IPS-15b (cell line): Measurements from ENCODE around the gene IGSF9B.

Experiments used
- H3K27me3 ChIP-seq: one replicate; pipeline ENCODE4 v1.6.1; 2013; ENCODE audit warnings: low read length; ENCODE audit not compliant: control insufficient read depth, insufficient read depth
- H3K36me3 ChIP-seq: one replicate; pipeline ENCODE4 v1.6.1; 2013; ENCODE audit warnings: low read length; ENCODE audit not compliant: control insufficient read depth, insufficient read depth
- H3K4me1 ChIP-seq: one replicate; pipeline ENCODE4 v1.6.1; 2013; ENCODE audit warnings: mild to moderate bottlenecking, low read length; ENCODE audit not compliant: control insufficient read depth, insufficient read depth
- H3K4me3 ChIP-seq: one replicate; pipeline ENCODE4 v1.5.1; 2013; ENCODE audit warnings: low read depth, low read length
- H3K9ac ChIP-seq: one replicate; pipeline ENCODE4 v1.6.1; 2013; ENCODE audit warnings: low read depth, mild to moderate bottlenecking, low read length
- H3K9me3 ChIP-seq: one replicate; pipeline ENCODE4 v1.6.1; 2013; ENCODE audit warnings: mild to moderate bottlenecking, low read length; ENCODE audit not compliant: control insufficient read depth, insufficient read depth

Gene IGSF9B

DNA sequence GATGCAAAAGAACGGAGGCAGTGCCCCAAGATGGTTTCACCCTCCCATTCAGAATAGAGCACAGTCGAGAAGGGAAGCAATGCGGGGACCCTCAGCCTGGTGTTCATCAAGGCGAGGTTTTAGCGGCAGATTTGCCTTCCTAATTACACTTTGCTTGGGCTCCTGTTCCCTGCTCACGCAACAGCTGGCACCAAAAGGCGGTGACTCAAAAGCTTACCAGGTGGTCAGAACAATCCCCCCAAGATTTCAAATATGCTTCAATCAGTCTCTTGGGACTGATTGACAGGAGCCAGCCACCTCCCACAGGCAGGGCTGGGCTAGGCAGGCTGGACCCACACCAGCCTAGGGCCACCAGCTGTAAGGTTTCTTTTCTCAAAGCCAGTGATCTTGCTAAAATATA, 14.2 kb downstream of the IGSF9B start:
- H3K36me3 ChIP-seq = peaks cover 32% of the 10 kb centered on the region
- no peaks in the 10 kb centered on the region for H3K27me3 ChIP-seq
- no peak overlapping the region for H3K4me3 ChIP-seq
- no peak overlapping the region for H3K9ac ChIP-seq
- H3K4me1 ChIP-seq = peaks cover 9% of the 10 kb centered on the region
- H3K9me3 ChIP-seq = no peaks in the 10 kb centered on the region

DNA sequence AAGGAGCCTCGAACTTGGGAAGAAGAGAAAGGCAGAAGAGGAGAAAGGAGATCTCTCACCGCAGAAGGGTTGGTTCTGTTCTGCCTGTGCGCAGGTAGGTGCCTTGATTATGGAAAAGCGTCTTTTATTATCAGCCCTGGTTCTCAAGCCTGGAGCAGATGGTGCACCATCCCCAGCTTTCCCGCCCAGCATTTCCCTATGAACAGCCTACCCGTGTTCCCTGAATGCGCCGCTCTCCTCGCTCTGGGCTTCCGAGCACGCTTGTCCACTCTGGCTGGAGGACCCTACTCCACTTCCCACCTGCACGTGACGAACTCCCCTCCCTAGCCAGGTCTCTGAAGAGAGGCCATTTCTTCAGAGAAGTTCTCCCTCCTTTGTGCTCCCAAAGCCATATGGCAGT, 15.2 kb downstream of the IGSF9B start:
- H3K4me3 ChIP-seq = no peak overlapping the region
- H3K4me1 ChIP-seq = peaks cover under 1% of the 10 kb centered on the region
- H3K27me3 ChIP-seq = no peaks in the 10 kb centered on the region
- peaks cover 41% of the 10 kb centered on the region for H3K36me3 ChIP-seq
- H3K9ac ChIP-seq = no peak overlapping the region
- H3K9me3 ChIP-seq = no peaks in the 10 kb centered on the region

DNA sequence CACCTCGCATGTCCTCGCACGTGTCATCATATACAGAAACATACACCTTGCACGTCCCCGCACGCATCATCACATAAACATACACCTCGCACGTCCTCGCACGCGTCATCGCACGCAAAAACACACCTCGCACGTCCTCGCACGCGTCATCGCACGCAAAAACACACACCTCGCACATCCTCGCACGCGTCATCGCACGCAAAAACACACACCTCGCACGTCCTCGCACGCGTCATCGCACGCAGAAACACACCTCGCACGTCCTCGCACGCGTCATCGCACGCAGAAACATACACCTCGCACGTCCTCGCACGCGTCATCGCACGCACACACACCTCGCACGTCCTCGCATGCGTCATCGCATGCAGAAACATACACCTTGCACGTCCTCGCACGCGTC, 16.7 kb downstream of the IGSF9B start:
- Histone ChIP-seq H3K27me3 (no peaks in the 10 kb centered on the region), H3K4me3 (no peak overlapping the region), H3K4me1 (no peaks in the 10 kb centered on the region), H3K9me3 (no peaks in the 10 kb centered on the region), H3K36me3 (peaks cover 49% of the 10 kb centered on the region), H3K9ac (no peak overlapping the region)

DNA sequence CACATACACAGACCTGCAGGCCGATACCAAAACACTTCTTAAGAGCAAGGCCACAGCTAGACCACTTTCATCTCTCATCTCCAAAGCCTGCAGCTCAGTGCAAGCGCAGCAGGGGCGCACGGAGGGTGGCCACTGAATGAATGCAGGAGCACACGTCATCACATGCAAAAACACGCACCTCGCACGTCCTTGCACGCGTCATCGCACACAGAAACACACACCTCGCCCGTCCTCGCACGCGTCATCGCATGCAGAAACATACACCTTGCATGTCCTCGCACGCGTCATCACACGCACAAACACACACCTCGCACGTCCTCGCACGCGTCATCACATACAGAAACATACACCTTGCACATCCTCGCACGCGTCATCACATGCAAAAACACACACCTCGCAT, 17.2 kb downstream of the IGSF9B start:
- H3K27me3 ChIP-seq = no peaks in the 10 kb centered on the region
- peaks cover 51% of the 10 kb centered on the region for H3K36me3 ChIP-seq
- no peaks in the 10 kb centered on the region for H3K9me3 ChIP-seq
- no peaks in the 10 kb centered on the region for H3K4me1 ChIP-seq
- no peak overlapping the region for H3K4me3 ChIP-seq
- no peak overlapping the region for H3K9ac ChIP-seq

DNA sequence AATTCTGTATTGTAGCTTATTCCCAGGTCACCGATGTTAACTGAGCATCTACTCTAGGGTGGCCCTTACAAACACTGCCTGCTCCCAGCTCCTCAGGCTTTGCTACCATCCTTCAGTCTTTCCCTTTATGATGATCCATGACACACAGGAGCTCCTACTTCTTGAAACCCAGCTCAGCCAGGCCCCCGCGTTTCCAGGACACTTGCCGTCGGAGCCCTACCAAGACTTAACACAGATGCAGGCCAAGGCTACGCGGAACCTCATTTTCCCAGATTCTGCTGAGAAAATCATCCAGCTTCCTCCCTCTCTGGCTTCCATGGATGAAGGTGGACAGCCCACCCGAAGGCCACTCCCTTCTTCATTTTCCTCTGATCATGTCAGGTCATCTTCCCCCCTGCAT, 18.6 kb downstream of the IGSF9B start:
- peaks cover 55% of the 10 kb centered on the region for H3K36me3 ChIP-seq
- no peaks in the 10 kb centered on the region for H3K4me1 ChIP-seq
- no peak overlapping the region for H3K4me3 ChIP-seq
- no peaks in the 10 kb centered on the region for H3K9me3 ChIP-seq
- H3K9ac ChIP-seq = no peak overlapping the region
- no peaks in the 10 kb centered on the region for H3K27me3 ChIP-seq

DNA sequence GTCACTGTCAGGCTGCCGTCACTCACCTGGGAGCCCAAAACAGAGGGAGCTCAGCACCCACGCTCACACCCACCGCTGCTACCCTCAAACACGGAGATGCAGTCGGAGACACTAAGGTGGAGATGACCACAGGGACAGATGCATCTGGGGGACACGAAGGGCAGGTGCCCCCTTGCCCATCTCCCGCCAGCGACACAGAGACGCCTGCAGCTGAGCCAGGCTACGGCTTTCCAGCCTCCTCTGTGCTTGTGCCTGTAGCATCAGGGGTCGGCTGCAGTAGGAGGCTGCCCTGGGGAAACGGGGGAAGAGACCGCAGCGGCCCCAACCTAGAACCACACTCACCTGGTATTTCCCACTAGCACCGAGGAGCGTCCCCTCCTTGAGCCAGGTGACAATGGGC, 19.3 kb downstream of the IGSF9B start:
- Histone ChIP-seq H3K9me3 (no peaks in the 10 kb centered on the region), H3K36me3 (peaks cover 55% of the 10 kb centered on the region), H3K4me1 (no peaks in the 10 kb centered on the region), H3K27me3 (no peaks in the 10 kb centered on the region), H3K4me3 (no peak overlapping the region), H3K9ac (no peak overlapping the region)

DNA sequence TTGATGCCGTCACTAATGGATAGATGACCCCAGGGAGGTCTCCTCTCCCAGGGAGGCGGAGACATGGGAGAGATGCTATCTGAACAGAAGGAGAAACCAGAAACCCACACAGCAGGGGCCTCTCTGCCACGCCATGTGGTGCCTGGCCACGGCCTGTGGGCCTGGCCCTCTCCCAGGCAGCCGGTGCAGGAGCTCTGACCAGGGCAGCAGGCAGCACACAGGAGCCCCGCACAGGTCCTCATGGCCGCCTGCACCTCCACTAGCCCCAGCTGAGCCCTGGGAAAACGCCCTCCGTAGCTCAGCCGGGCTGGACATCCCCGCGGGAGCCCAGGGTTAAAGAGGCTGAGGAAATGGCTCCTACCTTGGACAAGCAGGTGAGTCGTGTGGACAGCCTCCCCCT, 19.8 kb downstream of the IGSF9B start:
- Histone ChIP-seq H3K36me3 (peaks cover 55% of the 10 kb centered on the region), H3K4me1 (no peaks in the 10 kb centered on the region), H3K4me3 (no peak overlapping the region), H3K9me3 (no peaks in the 10 kb centered on the region), H3K27me3 (no peaks in the 10 kb centered on the region), H3K9ac (no peak overlapping the region)

DNA sequence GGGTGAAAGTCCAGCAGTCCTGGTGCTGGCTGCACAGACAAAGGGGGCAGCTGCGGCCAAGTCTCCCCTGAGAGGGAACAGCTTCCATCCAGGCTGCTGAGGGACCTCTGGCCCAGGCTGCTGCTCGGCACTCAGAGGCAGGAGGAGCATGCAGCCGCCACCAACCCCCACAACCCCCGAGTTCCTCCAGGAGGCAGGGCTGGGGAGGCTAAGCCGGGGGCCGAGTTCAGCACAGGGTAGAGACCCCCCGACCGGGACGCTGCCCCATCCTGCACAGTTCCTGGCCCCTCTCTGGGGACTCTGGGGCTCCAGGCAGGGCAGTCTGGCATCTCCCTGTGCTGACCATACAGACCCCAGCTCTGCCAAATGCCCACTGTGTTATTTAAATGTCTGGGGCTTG, 20.2 kb downstream of the IGSF9B start:
- H3K4me1 ChIP-seq = no peaks in the 10 kb centered on the region
- H3K36me3 ChIP-seq = peaks cover 55% of the 10 kb centered on the region
- H3K4me3 ChIP-seq = no peak overlapping the region
- no peaks in the 10 kb centered on the region for H3K27me3 ChIP-seq
- H3K9ac ChIP-seq = no peak overlapping the region
- H3K9me3 ChIP-seq = no peaks in the 10 kb centered on the region

DNA sequence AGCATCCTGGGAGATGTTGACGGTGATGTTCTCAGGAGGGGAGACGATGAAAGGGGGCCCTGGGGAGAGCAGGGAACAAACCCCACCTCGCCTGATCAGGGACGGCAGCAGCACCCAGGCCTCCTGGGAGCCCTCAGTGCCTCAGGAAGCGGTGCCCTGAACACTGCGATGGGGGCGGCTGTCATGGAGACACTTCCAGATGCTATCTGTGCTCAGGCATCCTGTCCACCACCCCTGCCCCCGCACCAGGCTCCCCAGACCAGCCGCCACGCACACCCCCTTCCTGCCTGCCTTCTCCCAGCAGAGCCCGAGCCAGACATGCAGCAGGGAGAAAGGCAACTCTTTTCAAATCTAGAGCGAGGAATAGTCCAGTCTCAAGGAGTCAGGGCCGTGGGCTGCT, 20.6 kb downstream of the IGSF9B start:
- no peaks in the 10 kb centered on the region for H3K27me3 ChIP-seq
- no peak overlapping the region for H3K9ac ChIP-seq
- no peaks in the 10 kb centered on the region for H3K9me3 ChIP-seq
- peaks cover 55% of the 10 kb centered on the region for H3K36me3 ChIP-seq
- H3K4me1 ChIP-seq = no peaks in the 10 kb centered on the region
- no peak overlapping the region for H3K4me3 ChIP-seq

DNA sequence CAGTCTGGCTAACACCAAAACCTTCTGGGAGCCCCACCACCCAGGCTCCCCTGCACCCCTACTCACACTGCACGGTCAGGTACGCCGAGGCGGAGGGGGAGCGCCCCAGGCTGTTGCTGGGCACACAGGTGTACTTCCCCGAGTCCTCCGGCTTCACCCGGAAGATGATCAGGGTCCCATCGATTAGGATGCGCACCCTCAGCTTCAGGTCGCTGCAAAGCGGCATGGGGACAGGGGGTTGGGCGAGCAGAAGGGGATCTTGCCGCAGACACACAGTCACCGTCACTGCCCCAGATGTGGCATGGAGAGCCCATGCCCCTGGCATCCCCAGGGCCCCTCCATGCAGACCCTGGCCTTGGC, 21.2 kb downstream of the IGSF9B start:
- H3K36me3 ChIP-seq = peaks cover 50% of the 10 kb centered on the region
- H3K27me3 ChIP-seq = no peaks in the 10 kb centered on the region
- no peak overlapping the region for H3K4me3 ChIP-seq
- H3K4me1 ChIP-seq = no peaks in the 10 kb centered on the region
- H3K9me3 ChIP-seq = no peaks in the 10 kb centered on the region
- H3K9ac ChIP-seq = no peak overlapping the region

DNA sequence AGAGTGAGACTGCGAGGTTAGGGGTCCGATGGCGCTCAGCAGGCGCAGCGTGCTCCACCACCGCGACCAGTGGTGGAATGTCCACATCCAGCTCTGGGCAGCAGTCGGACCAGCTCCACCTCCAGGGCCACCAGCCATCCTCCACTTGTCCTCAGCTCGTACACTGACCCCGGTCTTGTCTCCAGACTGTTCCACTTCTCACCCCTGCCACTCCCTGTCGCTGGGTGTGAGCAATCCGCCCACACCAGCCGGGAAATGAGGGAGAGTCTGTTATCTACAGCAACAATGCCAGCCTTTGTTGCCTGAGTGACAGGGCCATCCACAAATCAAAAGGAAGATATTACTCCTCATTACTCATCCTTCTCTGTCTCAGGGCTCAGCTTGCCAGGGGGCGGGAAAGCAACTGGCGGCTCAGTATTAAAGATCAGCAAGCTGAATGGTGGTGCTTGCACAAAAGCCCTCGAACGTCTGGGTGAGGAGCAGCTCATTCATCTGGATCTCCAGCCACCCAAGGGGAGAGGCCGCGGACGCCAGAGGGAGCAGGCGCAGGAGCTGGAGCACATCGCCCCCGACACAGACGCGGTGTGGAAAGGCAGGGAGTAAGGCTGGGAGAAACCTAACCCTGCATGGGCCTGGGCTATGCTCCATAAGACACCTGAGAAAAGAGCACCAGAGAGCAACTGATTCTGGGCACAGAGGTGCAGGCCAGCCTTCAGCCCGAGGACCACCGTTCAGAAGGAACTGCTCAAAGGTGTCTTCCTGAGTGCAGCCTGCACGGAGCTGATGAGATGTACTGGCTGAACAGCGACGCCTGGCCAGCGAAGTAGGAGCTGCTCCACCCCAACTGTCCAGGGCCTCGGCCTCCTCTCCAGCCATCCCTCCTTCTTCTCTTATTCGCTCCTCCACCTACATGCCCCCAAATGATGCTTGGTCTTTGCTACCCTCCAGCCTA, 21.9 kb downstream of the IGSF9B start:
- Histone ChIP-seq H3K9me3 (no peaks in the 10 kb centered on the region), H3K4me3 (no peak overlapping the region), H3K9ac (no peak overlapping the region), H3K27me3 (no peaks in the 10 kb centered on the region), H3K36me3 (peaks cover 46% of the 10 kb centered on the region), H3K4me1 (no peaks in the 10 kb centered on the region)

DNA sequence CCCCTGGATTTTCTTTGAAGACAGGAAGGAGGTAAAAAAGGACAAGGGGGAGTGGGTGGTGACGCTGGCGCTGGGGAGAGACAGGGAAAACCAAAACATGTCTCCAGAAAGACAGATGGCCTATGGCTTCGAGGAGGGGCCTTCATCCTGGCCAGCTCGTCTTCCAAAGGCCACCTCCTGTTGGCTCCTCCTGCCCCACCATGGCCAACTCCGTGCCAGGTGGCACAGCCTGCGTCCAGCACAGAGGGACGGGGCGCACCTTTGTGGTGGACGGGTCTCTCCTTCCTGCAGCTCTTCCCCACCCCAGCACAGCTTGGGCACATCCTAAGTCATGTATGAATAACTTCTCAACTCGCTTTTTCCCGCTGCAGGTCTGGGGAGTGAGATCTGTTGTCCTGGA, 22.7 kb downstream of the IGSF9B start:
- no peak overlapping the region for H3K9ac ChIP-seq
- no peaks in the 10 kb centered on the region for H3K27me3 ChIP-seq
- no peaks in the 10 kb centered on the region for H3K4me1 ChIP-seq
- H3K36me3 ChIP-seq = peaks cover 51% of the 10 kb centered on the region
- no peak overlapping the region for H3K4me3 ChIP-seq
- H3K9me3 ChIP-seq = no peaks in the 10 kb centered on the region
